ENCODE measurements around the gene AUTS2.

AUTS2 gene

DNA sequence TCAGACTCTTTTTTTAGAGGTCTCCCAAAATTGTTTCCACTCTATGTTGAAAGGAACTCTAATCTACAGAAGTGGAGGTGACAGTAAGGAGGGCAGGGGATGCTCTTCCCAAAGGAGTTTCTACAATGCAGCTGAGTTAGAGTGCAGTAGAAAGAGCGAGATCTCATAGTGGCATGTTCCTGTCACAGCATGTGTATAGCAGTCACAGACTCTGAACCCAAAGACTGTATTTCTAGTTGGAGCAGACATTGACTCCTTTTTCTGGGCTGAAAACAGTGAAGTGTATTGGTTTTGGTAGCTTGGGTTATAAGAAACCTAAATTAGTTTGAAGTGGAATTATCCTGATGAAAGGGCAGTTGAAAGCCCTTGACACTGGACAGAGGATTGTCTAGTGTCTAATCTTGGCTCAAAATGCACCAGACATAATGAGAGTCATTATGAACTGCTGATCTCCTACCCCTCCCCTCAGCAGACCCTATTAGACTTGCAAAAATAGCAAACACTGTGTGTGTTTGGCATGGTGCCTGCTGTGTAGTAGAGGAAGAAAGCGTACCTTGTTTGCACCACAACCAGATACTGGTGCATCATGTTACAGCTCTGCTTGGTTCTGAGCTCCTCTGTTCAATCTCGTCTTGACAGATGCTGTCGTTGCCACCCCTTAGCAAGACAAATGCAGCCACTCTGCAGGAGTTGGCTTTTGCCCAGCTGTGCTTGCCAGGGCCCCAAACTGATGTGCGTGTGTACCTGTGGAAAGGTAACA is 336.0 kb downstream of the AUTS2 start:
- no peak for DNase-seq (ENCODE audit: low read depth in 2 of 2)

DNA sequence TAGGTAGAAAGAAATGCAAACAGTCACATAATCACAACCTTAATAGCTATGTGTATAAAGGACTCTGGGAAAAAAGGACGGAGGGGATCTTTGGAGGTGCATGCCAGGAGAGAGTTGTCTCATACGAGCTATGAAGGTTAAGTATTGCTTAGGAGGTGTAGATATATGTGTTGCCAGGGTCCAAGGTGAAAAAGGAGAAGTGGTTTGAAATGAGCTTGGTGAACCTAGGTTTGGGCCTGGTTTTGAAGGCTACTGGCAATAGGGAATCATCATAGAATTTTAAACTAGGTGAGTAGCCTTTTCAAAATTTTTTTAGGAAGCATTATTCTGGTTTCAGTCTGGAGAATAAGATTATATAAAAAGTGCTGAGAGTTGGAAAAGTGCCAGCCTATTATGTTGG is 336.8 kb downstream of the AUTS2 start:
- no peak for DNase-seq (ENCODE audit: low read depth in 2 of 2)

DNA sequence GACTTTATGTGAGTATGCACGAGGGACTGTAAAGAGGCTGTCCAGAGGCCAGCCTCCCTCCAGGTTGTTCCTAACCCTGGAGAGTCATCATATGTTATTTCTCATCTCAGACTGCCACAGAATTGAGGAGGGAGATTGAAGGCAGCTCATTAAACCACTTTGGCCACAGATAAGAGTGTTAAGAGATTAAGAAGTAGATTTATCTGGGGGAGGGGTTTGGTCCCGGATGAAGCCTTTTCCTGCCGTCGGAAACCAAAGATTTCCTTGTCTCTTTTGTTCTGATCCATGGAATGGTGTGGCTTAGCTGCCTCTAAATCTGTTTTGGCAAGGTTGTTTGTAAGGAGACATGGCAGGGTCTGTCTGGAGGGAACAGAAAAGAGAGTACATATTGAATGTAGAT is 338.8 kb downstream of the AUTS2 start:
- no peak for DNase-seq (ENCODE audit: low read depth in 2 of 2)

DNA sequence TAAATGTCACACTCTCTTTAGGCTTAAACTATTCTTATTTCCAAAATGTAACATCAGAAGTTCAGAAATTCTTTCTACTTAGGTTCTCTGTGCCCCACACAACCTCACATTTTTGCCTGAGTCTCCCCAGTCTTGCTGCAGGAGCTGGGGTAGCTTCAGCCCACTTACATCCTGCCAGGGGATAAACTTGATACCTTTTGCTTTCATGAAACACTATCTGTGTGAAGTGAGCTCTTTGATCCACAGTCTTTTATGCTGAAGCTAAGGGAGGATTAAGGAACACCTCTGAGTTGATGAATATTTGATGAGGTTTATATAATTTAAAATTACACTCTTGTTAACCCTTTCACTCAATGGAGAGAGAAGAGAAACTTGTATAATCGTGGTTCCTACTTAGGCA is 341.0 kb downstream of the AUTS2 start:
- no peak for DNase-seq (ENCODE audit: low read depth in 2 of 2)

DNA sequence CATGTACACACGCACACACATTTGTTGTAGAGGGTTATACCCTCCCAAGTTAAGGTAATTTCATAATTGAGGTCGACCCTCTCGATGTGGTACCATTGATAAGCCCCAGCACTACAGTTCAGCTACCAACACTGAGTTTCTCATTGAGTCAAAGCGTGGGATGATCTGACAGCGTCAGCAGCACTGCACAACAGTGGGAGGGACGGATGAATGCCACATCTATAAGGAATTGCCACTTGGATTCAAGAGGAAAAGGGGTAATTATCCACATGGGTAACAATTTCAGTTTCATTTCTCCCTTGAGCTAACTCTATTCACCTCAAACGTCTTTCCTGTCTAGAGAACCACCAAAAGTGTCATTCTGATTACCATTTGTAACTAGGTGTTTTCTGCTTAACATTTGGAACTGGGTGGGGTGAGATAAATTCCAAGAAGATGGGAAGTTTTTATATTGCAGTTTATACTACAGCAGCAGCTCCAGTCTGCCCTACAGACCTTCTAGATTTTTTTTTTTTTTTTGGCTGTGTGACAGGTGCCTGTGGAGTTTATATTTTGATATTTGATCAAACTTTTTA is 342.9 kb downstream of the AUTS2 start:
- DNase-seq (ENCODE audit: low read depth in 2 of 2) = no peak

DNA sequence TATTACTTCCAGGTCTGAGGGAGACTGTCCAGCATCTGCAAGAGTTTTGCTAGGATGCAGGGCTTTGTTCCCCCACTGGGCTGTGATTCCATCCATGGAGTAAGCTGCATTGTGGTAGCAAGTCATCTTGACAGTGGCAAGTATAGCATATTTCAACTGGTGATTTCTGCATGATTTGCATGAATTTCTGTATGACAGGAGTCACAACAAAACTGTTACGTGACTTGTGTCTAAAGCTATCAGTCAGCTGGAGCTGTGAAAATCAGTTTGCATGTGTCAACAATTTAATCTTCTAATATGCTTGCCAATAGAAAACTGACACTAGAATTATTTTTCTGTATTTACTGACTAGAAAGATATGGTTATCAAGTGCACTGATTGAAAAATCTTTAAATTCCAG is 344.3 kb downstream of the AUTS2 start:
- DNase-seq (ENCODE audit: low read depth in 2 of 2) = no peak

DNA sequence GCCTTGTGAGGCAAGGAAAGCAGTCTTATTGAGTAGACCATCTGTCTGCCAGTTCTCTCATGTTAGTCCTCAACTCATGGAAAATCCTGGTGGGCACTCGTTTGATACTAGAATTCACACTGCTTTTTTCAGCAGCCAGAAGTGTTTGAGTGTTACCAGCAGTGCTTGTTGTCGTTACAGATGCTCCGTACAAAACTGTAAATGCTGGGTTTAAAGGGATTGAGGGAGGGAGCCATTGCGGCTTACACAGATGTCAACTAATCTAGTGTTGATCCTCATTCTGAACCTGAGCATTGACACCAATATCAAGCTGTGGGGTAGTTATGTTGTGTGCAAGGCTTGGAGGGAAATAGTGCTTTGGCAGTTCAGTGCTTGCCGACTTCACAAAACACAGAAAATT is 348.6 kb downstream of the AUTS2 start:
- no peak for DNase-seq (ENCODE audit: low read depth in 2 of 2)

DNA sequence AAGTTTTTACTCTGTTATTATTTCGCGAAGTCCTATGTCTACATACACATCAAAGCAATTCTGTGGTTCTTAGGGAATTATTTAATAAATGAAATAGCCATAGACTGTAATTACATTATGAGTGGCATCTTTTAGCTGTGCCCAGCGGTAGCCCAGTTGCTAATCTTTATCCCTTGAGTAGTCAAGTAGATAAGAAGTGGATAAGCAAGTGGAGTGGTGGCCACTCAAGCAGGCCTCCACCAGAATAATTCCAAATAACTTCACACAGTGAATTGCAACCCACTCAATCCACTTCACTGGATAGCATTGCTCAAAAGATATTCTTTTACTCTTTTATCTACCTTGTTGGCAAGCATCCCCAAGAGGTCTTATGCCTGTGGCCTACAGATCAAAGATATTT is 349.7 kb downstream of the AUTS2 start:
- DNase-seq (ENCODE audit: low read depth in 2 of 2) = no peak

DNA sequence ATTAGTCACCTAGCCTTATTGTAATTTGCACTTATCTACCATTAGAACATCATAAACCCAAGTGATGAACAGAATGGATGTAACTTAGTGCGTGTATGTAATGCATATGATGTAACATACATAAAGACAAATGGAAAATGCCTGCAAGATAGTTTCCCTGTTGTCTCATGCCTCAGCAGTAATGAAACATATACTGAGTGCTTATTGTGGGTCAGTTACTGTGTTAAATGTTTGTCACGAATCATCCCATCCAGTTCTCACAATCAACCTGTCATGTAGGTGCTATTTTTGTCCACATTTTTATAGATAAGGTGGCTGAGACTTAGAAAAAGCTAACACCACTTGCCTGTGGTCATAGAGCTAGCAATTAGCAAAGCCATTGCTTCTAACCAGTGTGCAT is 350.8 kb downstream of the AUTS2 start:
- DNase-seq (ENCODE audit: low read depth in 2 of 2) = no peak

DNA sequence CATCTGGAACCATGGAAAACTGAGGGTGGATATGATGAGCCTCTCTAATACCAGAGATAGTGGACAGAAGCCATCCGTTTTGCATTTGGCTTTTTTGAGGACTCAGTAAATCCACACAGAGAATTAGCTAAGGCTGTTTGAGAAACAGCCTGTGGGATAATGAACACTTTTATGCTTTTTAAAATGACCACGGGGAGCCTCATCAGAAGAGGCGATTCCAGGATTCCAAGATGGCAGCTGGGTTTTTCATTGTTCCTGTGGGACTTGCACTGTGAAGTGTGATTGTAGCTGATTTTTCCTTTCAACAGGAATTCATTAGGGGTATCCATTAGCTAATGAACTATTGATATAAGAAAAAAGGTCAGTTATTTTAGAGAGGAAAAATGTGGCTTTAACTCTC is 353.2 kb downstream of the AUTS2 start:
- DNase-seq (ENCODE audit: low read depth in 2 of 2) = no peak

DNA sequence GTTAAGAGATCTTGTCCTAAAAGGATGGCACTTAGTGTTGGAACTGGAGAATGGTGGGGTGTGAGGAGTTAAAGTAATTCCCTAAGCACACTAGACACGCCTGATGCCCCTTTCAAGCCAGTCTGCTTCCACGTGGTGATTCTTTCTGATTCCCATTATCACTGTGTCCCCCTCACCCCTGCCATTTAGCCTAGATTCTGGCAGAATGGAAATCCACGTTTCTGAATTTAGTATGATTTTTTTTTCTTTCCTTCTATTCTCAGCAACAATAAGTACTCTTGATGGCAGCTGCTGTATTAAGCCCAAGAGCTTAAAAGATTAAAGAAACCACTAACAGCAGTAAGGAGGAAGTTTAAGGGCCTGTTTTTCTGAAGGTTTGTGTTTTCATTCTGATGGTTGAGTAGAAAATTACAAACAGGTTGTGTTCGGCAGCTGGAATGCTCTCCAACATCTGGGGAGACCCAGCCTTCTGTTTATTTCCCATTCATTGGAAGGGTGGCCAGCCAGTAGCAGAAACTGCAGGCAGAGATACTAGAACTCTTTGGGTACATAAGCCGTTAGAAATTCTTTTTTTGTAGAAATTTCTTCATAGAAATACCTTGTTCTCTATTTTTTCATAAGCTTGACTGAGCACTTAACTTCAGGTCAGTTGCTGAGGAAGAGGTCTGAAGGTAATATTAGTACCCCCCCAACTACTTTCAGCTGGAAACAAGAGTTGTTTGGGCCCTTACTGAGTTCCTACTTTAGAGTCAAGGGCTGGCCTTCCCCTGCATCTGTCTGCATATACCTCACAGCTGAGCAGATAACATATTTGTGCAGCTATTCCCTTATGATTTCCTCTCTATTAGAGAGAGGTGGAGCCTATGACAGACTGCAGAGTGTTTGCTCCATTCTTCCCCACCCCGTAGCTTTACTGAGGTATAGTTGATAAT is 355.1 kb downstream of the AUTS2 start:
- no peak for DNase-seq (ENCODE audit: low read depth in 2 of 2)

DNA sequence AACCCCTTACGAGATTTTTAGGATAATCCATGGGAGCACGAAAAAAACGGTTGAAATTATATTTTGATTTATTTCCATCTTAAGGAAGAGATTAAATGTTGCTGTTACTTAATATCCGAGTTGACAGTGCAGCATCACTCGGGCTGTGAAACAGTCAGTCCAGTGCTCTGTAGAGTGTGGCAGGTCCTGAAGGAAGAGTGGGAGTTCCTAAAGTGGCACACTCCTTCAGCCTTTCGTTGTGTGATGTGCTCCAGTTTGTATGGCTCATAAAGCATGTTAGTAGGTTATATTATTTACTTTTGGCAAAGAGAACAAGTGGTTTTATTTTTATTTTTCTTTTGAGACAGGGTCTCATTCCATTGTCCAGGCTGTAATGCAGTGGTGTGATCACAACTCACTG is 358.3 kb downstream of the AUTS2 start:
- no peak for DNase-seq (ENCODE audit: low read depth in 2 of 2)

DNA sequence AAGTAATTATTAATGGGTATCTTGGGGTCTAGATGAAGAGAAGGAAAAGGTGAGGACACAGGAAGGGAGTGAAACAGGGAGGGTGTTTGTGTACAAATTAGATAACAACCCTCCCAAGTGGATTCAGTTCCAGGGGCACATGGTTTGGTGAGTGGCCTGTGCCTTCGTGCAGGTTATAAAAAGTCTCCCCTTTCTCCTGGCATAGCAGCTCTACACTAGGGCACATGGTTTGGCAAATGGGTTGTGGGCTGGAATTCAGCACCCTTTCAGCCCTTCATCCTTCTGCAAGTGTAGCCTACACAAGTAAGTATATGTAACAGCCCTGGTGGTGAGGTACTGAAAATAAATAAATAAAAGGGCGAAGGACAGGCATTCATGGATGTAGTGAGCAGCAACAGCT is 359.4 kb downstream of the AUTS2 start:
- DNase-seq (ENCODE audit: low read depth in 2 of 2) = no peak

DNA sequence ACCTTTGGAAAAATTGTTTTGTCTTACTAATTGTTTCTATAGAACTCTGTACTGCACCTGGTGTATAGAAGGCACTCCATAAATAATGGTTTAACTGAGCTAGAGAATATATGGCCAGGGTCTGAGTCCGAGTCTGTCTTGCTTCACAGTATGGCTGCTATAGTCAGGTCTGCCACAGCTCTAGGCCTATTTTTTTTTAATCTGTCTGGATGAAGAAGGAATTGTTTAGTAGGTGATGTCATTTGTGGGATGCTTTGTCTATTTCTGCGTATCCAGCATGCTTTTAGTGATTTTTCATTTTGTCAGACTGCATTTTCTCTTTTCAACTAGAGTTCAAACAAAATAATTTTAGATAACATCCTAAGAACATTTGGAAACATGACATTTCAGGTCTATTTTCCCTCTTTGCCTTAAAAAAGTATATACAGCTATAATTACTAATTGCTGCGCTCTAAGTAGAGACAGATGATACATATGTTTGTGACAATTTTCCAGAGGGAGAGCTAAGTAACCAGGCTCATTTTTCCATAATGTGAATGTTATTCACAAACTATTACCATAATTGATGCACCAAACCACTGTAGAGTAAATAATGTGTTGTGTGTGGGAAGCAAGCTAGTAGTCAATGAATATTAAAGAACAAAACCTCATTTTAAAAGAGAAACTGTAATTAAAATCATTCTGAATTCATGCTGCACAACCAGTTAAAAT is 361.7 kb downstream of the AUTS2 start:
- DNase-seq (ENCODE audit: low read depth in 2 of 2) = no peak

DNA sequence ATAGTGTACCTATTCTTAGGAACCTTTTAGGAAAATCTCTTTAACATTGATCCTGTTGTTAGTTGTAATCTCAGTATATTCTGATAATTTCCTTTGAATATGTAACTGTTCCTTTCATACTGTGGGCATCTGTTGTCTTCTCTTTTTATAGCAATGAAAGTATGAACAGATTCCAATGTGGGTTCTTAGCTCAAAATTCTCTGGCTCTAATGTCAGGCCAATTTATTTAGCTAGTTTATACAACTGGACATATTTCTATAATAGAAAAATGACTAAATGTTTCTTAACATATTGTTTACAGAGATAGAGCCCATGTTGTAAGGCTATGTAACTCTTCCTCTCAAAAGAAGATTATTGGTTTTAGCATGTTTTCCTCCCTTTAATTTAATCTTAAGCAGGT is 363.2 kb downstream of the AUTS2 start:
- no peak for DNase-seq (ENCODE audit: low read depth in 2 of 2)

DNA sequence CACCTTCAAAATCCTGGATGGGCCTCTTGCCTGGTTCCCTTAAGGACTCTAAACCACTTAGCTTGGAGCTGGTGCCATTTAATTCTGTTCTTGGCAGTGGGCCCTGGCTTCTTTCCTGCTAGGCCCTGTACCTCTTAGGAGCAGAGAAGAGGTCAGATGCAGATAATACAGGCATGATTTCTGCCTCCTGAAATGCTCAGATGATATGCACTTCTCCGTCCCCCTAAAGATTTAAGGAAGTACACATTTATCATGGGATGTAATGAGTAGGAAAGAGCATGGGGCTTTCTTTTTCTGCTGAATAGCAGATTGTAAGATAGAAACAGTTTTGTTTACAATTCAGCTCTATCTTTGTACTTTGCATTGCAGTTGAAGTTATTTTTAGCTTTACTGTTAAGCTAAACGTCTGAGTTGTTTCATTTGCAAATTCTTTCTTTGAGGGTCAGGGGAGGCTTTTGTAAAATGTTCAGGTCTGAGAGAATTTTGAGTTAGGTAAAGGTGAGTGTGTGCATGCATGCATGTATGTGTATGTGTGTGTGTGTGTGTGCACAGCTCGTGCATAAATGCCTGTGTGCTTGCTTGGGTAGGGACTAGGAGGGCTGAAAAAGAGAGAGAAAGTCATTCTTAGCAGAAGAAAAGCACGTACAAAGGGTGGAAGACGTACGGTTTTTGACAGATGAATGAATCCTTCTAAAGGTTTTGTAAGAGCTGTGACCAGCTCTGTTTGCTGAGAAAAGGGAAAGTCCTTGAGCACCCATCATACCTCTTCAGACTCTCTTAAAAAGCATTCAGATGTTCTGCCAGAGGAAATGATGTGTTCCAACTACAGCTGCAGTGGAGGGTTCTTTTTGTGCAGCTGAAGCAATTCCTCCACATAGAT is 364.2 kb downstream of the AUTS2 start:
- no peak for DNase-seq (ENCODE audit: low read depth in 2 of 2)

DNA sequence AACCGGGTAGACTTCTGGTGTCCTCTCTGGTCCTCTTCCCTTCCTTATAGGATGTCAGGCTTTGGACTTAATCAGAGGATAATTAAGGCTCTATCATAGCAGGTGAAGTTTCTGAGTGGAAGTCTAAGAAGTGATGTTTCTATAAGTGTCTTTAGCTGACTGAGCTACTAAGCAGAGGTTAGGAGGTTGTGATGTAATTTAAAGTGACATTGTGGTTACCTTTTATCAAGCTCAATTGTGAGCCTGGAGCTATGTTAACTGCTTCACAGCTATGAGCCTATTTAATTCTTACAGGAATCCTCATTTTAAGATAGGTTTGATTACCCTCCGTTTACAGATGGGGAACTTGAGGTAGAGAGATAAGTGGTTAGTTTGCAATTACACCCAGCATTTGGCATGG is 365.1 kb downstream of the AUTS2 start:
- no peak for DNase-seq (ENCODE audit: low read depth in 2 of 2)

DNA sequence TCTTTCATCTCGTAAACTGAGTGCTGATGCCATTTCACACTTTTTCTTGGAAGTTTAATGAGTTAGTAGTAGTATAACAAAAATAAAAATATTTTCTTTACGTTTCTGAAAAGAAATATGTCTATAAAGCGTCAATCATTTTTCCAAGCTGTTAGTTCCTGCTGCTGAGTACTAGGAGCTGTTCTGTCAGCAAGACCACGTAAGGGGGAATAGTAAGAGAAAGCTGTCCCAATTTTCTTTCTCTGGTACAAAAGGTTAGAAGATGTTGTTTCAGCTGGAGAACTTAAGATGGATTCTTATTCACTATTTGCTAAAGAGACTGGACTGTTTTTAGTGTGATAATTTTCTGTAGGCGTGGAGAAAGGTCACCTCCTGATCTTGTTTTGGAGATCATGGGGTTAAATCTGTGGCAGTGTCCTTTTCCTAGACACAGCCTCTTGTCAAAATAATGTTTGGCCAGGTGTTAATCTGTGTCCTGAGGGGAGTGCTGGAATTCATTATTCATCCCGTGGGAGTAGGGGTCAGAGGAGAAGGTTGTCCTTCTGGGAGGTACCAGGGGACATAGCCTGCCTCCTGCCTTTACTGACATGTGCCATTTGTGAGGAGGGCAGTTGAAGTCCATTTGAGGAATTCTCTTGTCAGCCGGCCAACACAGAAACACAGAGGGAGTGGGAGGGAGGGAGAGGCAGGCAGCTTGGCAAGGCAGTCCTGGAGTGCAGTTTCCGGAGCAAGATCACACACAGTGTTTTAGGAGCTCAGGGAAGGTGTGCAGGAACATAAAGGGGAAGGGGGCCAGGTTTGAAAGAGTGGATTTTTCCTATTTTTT is 368.7 kb downstream of the AUTS2 start:
- no peak for DNase-seq (ENCODE audit: low read depth in 2 of 2)

DNA sequence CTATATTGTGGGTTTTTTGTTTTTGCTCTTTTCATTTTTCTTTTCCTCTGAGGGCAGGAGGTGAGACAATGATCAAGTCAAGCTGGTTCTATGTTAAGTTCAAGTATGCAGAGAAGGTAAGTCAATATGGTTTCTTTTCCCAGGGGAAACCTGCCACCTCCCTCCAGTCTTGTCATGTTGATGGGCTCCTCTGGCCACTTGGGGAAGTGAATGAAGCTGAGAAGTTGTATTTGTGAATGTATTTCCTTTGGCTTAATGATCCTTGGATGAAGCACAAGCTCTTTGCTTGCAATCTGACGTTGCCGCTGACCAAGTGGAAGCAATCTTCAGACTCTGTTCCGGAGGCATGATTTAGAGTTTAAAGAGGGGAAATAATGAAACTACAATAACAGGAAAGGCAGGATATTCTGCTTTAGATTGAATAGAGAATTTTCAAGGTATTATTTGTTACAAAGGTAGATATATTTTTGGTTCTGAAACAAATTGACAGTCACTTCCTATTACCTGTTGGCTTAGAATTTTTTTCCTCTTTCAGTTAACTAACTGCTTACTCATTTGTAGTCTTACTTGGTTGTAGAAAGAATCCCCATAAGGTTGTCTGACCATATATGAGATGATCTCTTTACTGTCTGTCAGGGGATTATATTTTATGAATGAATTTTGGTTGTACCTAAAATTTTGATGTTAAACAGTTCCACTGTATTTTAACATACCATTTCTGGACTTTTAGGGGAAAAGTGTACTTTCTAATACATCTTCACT is 369.6 kb downstream of the AUTS2 start:
- DNase-seq (ENCODE audit: low read depth in 2 of 2) = no peak

Measured in activated CD8-positive, alpha-beta memory T cell treated with anti-CD3 and anti-CD28 coated beads for 4 hours (primary cell).